IMR-90 (cell line): Measurements from ENCODE around the gene MTMR3.

Source experiments
- CEBPB ChIP-seq: IDR thresholded peaks from 2 replicates; pipeline ENCODE4 v1.6.1; 2012; ENCODE audit warnings: low read depth, low read length, improper control_type of control experiment
- POLR2A ChIP-seq: IDR thresholded peaks from 2 replicates; pipeline ENCODE4 v1.6.1; 2012; ENCODE audit warnings: mild to moderate bottlenecking, low read depth, low read length
- RAD21 ChIP-seq: IDR thresholded peaks from 2 replicates; pipeline ENCODE4 v1.6.1; 2012; ENCODE audit warnings: low read length, improper control_type of control experiment
- RFX5 ChIP-seq: IDR thresholded peaks from 2 replicates; pipeline ENCODE4 v1.8.0; 2012; ENCODE audit warnings: low read depth, mild to moderate bottlenecking, low read length, moderate library complexity
- TF ChIP-seq, protein P1 (sequence below): conservative IDR thresholded peaks from 2 replicates; pipeline ENCODE4 v1.5.1; 2012; ENCODE audit warnings: mild to moderate bottlenecking, low read depth, low read length, improper control_type of control experiment

- TF ChIP-seq, protein P1, sequence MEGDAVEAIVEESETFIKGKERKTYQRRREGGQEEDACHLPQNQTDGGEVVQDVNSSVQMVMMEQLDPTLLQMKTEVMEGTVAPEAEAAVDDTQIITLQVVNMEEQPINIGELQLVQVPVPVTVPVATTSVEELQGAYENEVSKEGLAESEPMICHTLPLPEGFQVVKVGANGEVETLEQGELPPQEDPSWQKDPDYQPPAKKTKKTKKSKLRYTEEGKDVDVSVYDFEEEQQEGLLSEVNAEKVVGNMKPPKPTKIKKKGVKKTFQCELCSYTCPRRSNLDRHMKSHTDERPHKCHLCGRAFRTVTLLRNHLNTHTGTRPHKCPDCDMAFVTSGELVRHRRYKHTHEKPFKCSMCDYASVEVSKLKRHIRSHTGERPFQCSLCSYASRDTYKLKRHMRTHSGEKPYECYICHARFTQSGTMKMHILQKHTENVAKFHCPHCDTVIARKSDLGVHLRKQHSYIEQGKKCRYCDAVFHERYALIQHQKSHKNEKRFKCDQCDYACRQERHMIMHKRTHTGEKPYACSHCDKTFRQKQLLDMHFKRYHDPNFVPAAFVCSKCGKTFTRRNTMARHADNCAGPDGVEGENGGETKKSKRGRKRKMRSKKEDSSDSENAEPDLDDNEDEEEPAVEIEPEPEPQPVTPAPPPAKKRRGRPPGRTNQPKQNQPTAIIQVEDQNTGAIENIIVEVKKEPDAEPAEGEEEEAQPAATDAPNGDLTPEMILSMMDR: no peak
- TF ChIP-seq RAD21 (no peak), CEBPB (no peak), RFX5 (no peak), POLR2A (no peak)
Observed at GRCh38 chr22:29997516-29997915, 114.5 kb downstream of the MTMR3 start.
